GM23338 (cell line): ENCODE measurements around the gene FGFR3. TPM values are rescaled to one million over a fixed set of nuclear protein-coding genes. Genes with fewer than 3 reads are reported as not detected.

ENCODE experiments used
- ATAC-seq: fragments of 200-7000 bp; cut with Tn5 transposase; 3 replicates; pipeline ENCODE4 v1.9.1; 2020
- DNase-seq: peaks from one replicate; pipeline ENCODE4 v3.0.0-alpha.2; 2015; ENCODE audit warnings: low spot score
- H2AFZ ChIP-seq: fragments of 200-600 bp; sonication (generic); 2 replicates; pipeline ENCODE4 v1.8.0; 2016; ENCODE audit warnings: antibody characterized with exemption, mild to moderate bottlenecking, moderate library complexity
- H3F3A ChIP-seq: fragments of 200-600 bp; sonication (generic); replicated peaks from 2 replicates; pipeline ENCODE4 v1.8.0; 2017; ENCODE audit warnings: antibody characterized with exemption, mixed run types, low read depth
- H3K27ac ChIP-seq: fragments of 200-600 bp; sonication (generic); 2 replicates; pipeline ENCODE4 v1.6.1; 2016; ENCODE audit warnings: low read depth
- H3K27me3 ChIP-seq: fragments of 200-600 bp; sonication (generic); 2 replicates; pipeline ENCODE4 v1.8.0; 2016; ENCODE audit warnings: mild to moderate bottlenecking, mixed run types, moderate library complexity; ENCODE audit not compliant: insufficient read depth
- H3K36me3 ChIP-seq: fragments of 200-600 bp; sonication (generic); 2 replicates; pipeline ENCODE4 v1.8.0; 2016; ENCODE audit warnings: mild to moderate bottlenecking; ENCODE audit not compliant: insufficient read depth
- H3K4me1 ChIP-seq: fragments of 200-600 bp; sonication (generic); 2 replicates; pipeline ENCODE4 v1.8.0; 2016; ENCODE audit warnings: mild to moderate bottlenecking, moderate library complexity; ENCODE audit not compliant: insufficient read depth
- H3K4me2 ChIP-seq: fragments of 200-600 bp; sonication (generic); 2 replicates; pipeline ENCODE4 v1.7.1; 2017; ENCODE audit warnings: mixed run types
- H3K4me3 ChIP-seq: fragments of 200-600 bp; sonication (generic); 2 replicates; pipeline ENCODE4 v1.6.1; 2016; ENCODE audit warnings: mixed run types
- H3K79me2 ChIP-seq: fragments of 200-600 bp; sonication (generic); replicated peaks from 2 replicates; pipeline ENCODE4 v1.8.0; 2017; ENCODE audit warnings: mild to moderate bottlenecking; ENCODE audit not compliant: insufficient read depth
- H3K9me2 ChIP-seq: fragments of 200-600 bp; sonication (generic); 2 replicates; pipeline ENCODE4 v1.8.0; 2017; ENCODE audit not compliant: insufficient read depth
- H4K20me1 ChIP-seq: fragments of 200-600 bp; sonication (generic); replicated peaks from 2 replicates; pipeline ENCODE4 v1.8.0; 2017; ENCODE audit warnings: mild to moderate bottlenecking; ENCODE audit not compliant: insufficient read depth
- H3K27ac Mint-ChIP-seq: 2 replicates; pipeline ENCODE4 v1.8.0; 2020; ENCODE audit warnings: inconsistent platforms, mild to moderate bottlenecking, moderate library complexity, mixed read lengths
- H3K27me3 Mint-ChIP-seq: 3 replicates; pipeline ENCODE4 v1.8.0; 2022; ENCODE audit warnings: low read depth, mild to moderate bottlenecking, moderate library complexity, mixed read lengths, inconsistent platforms; ENCODE audit not compliant: insufficient read depth, poor library complexity
- H3K36me3 Mint-ChIP-seq: 3 replicates; pipeline ENCODE4 v1.8.0; 2021; ENCODE audit warnings: low read depth, mild to moderate bottlenecking, inconsistent platforms, moderate library complexity, mixed read lengths
- H3K4me1 Mint-ChIP-seq: 3 replicates; pipeline ENCODE4 v1.8.0; 2020; ENCODE audit warnings: mild to moderate bottlenecking, inconsistent platforms, mixed read lengths
- H3K4me3 Mint-ChIP-seq: 3 replicates; pipeline ENCODE4 v1.8.0; 2021; ENCODE audit warnings: moderate library complexity, mild to moderate bottlenecking, inconsistent platforms, mixed read lengths
- H3K9me3 Mint-ChIP-seq: 3 replicates; pipeline ENCODE4 v1.8.0; 2020; ENCODE audit warnings: moderate library complexity, mild to moderate bottlenecking, inconsistent platforms, mixed read lengths
- CREB1 ChIP-seq: fragments of 250-450 bp; sonication (Bioruptor Pico); IDR thresholded peaks from 2 replicates; pipeline ENCODE4 v1.5.0; 2020; ENCODE audit warnings: low read depth, mild to moderate bottlenecking, moderate library complexity
- EZH2 ChIP-seq: fragments of 200-600 bp; sonication (generic); IDR thresholded peaks from one replicate; pipeline ENCODE4 v1.8.0; 2017; ENCODE audit warnings: antibody characterized with exemption, mild to moderate bottlenecking, low read depth; ENCODE audit not compliant: unreplicated experiment
- EZH2phosphoT487 ChIP-seq: fragments of 200-600 bp; sonication (generic); IDR thresholded peaks from one replicate; pipeline ENCODE4 v1.8.1; 2018; ENCODE audit warnings: antibody characterized with exemption; ENCODE audit not compliant: unreplicated experiment
- JUNB ChIP-seq: IDR thresholded peaks from one replicate; pipeline ENCODE4 v1.6.1; 2016; ENCODE audit warnings: antibody characterized with exemption; ENCODE audit not compliant: unreplicated experiment
- NANOG ChIP-seq: IDR thresholded peaks from 2 replicates; pipeline ENCODE4 v1.6.1; 2016; ENCODE audit warnings: antibody characterized with exemption, borderline replicate concordance
- POLR2AphosphoS5 ChIP-seq: IDR thresholded peaks from 2 replicates; pipeline ENCODE4 v1.6.1; 2016; ENCODE audit warnings: antibody characterized with exemption, low read depth
- STAT1 ChIP-seq: IDR thresholded peaks from one replicate; pipeline ENCODE4 v1.6.1; 2016; ENCODE audit warnings: antibody characterized with exemption; ENCODE audit not compliant: unreplicated experiment
- ZNF114 ChIP-seq: fragments of 250-450 bp; sonication (Bioruptor Pico); IDR thresholded peaks from 2 replicates; pipeline ENCODE4 v1.5.0; 2020; ENCODE audit warnings: mild to moderate bottlenecking, moderate library complexity
- polyA plus RNA-seq: library from polyadenylated mRNA; unstranded; fragments of >200 nt; fragmentation: Nextera tagmentation; extraction: Ambion mirVana; gene quantifications from 2 replicates; pipeline ENCODE4 v1.2.1, GENCODE V29; 2016
- total RNA-seq: library from RNA; depleted of rRNA; stranded (reverse); fragments of >200 nt; shearing (Covaris generic); gene quantifications from 2 replicates; pipeline ENCODE4 v1.2.3, GENCODE V29; 2014
- TF ChIP-seq, protein P1 (sequence below): IDR thresholded peaks from 2 replicates; pipeline ENCODE4 v1.6.1; 2016; ENCODE audit warnings: antibody characterized with exemption
- TF ChIP-seq, protein P2 (sequence below): fragments of 250-450 bp; sonication (Bioruptor Pico); IDR thresholded peaks from 2 replicates; pipeline ENCODE4 v1.5.0; 2020; ENCODE audit warnings: mild to moderate bottlenecking, moderate library complexity
- TF ChIP-seq, protein P3 (sequence below): IDR thresholded peaks from one replicate; pipeline ENCODE4 v1.6.1; 2018; ENCODE audit warnings: antibody characterized with exemption; ENCODE audit not compliant: unreplicated experiment
- TF ChIP-seq, protein P4 (sequence below), 2 experiments: fragments of 200-600 bp in 1 of 2; sonication (generic) in 1 of 2; conservative IDR thresholded peaks; 2 replicates each; pipeline versions ENCODE4 v1.5.1 to v1.6.1; 2016 to 2017; ENCODE audit warnings: antibody characterized with exemption in 2 of 2, low read depth in 2 of 2, mild to moderate bottlenecking in 2 of 2, moderate library complexity in 1 of 2

Gene FGFR3
- total and polyA plus RNA-seq, 2 experiments from 2014 or later = 3.6 to 17.4 TPM

DNA sequence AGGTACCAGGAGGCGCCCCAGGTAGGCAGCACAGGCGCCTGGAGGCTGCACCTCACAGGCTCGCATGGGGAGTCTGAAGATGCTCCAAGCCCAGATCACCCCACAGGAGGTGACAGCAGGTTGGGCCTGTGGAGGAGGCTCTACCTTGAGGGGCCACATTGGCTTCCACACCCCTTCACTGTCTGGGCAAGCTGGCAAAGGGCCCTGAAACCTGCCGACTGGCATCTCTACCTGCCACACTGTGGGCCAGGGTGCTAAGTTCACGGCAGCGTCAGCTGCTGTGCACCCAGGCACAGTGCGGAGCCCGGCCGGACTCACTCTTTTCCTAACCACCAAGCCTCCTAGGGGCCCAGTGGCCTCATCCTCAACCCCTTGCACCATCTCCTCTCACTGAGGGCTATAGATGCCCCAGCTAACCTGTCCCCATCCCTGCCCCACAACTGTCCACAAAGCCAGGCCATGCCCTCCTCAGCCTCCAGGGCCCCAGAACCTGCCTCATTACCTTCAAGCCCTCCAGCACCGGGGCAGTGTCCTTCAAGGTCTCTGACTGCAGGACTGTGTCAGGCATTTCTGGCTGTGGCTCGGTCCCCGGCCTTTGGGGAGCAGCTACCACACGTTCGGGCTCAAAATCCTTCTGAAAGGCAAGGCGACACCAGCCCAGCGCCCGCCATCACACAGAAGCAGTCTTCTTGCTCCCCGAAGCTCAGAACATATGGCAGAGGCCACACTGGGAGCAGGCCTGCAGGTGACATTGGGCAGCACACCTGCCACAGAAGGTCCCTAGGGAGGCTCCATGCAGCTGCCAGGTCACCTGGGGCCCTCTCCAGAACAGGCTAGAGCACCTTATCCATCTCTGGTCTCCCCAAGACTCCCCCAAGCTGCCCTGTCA is 28.8 kb downstream of the FGFR3 start:
- H3K27me3 ChIP-seq = no peaks in the 10 kb centered on the region
- no peaks in the 10 kb centered on the region for H3K9me2 ChIP-seq
- no peak overlapping the region for H3K4me3 Mint-ChIP-seq
- H3K4me1 Mint-ChIP-seq = no peaks in the 10 kb centered on the region
- H3K27ac Mint-ChIP-seq = no peak overlapping the region
- H4K20me1 ChIP-seq = peaks cover 10% of the 10 kb centered on the region
- no peak for DNase-seq
- ATAC-seq = no peak
- H3K4me3 ChIP-seq = no peak overlapping the region
- TF ChIP-seq ZNF114 (CRISPR knock-in tag) = no peak
- TF ChIP-seq, protein P1, sequence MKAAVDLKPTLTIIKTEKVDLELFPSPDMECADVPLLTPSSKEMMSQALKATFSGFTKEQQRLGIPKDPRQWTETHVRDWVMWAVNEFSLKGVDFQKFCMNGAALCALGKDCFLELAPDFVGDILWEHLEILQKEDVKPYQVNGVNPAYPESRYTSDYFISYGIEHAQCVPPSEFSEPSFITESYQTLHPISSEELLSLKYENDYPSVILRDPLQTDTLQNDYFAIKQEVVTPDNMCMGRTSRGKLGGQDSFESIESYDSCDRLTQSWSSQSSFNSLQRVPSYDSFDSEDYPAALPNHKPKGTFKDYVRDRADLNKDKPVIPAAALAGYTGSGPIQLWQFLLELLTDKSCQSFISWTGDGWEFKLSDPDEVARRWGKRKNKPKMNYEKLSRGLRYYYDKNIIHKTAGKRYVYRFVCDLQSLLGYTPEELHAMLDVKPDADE = no peak
- no peak for TF ChIP-seq POLR2AphosphoS5
- TF ChIP-seq CREB1 = no peak
- no peak for TF ChIP-seq JUNB
- TF ChIP-seq, protein P2, sequence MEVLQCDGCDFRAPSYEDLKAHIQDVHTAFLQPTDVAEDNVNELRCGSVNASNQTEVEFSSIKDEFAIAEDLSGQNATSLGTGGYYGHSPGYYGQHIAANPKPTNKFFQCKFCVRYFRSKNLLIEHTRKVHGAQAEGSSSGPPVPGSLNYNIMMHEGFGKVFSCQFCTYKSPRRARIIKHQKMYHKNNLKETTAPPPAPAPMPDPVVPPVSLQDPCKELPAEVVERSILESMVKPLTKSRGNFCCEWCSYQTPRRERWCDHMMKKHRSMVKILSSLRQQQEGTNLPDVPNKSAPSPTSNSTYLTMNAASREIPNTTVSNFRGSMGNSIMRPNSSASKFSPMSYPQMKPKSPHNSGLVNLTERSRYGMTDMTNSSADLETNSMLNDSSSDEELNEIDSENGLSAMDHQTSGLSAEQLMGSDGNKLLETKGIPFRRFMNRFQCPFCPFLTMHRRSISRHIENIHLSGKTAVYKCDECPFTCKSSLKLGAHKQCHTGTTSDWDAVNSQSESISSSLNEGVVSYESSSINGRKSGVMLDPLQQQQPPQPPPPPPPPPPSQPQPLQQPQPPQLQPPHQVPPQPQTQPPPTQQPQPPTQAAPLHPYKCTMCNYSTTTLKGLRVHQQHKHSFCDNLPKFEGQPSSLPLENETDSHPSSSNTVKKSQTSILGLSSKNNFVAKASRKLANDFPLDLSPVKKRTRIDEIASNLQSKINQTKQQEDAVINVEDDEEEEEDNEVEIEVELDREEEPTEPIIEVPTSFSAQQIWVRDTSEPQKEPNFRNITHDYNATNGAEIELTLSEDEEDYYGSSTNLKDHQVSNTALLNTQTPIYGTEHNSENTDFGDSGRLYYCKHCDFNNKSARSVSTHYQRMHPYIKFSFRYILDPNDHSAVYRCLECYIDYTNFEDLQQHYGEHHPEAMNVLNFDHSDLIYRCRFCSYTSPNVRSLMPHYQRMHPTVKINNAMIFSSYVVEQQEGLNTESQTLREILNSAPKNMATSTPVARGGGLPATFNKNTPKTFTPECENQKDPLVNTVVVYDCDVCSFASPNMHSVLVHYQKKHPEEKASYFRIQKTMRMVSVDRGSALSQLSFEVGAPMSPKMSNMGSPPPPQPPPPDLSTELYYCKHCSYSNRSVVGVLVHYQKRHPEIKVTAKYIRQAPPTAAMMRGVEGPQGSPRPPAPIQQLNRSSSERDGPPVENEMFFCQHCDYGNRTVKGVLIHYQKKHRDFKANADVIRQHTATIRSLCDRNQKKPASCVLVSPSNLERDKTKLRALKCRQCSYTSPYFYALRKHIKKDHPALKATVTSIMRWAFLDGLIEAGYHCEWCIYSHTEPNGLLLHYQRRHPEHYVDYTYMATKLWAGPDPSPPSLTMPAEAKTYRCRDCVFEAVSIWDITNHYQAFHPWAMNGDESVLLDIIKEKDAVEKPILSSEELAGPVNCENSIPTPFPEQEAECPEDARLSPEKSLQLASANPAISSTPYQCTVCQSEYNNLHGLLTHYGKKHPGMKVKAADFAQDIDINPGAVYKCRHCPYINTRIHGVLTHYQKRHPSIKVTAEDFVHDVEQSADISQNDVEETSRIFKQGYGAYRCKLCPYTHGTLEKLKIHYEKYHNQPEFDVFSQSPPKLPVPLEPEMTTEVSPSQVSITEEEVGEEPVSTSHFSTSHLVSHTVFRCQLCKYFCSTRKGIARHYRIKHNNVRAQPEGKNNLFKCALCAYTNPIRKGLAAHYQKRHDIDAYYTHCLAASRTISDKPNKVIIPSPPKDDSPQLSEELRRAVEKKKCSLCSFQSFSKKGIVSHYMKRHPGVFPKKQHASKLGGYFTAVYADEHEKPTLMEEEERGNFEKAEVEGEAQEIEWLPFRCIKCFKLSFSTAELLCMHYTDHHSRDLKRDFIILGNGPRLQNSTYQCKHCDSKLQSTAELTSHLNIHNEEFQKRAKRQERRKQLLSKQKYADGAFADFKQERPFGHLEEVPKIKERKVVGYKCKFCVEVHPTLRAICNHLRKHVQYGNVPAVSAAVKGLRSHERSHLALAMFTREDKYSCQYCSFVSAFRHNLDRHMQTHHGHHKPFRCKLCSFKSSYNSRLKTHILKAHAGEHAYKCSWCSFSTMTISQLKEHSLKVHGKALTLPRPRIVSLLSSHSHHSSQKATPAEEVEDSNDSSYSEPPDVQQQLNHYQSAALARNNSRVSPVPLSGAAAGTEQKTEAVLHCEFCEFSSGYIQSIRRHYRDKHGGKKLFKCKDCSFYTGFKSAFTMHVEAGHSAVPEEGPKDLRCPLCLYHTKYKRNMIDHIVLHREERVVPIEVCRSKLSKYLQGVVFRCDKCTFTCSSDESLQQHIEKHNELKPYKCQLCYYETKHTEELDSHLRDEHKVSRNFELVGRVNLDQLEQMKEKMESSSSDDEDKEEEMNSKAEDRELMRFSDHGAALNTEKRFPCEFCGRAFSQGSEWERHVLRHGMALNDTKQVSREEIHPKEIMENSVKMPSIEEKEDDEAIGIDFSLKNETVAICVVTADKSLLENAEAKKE (CRISPR knock-in tag) = no peak
- no peak for TF ChIP-seq EZH2
- TF ChIP-seq, protein P3, sequence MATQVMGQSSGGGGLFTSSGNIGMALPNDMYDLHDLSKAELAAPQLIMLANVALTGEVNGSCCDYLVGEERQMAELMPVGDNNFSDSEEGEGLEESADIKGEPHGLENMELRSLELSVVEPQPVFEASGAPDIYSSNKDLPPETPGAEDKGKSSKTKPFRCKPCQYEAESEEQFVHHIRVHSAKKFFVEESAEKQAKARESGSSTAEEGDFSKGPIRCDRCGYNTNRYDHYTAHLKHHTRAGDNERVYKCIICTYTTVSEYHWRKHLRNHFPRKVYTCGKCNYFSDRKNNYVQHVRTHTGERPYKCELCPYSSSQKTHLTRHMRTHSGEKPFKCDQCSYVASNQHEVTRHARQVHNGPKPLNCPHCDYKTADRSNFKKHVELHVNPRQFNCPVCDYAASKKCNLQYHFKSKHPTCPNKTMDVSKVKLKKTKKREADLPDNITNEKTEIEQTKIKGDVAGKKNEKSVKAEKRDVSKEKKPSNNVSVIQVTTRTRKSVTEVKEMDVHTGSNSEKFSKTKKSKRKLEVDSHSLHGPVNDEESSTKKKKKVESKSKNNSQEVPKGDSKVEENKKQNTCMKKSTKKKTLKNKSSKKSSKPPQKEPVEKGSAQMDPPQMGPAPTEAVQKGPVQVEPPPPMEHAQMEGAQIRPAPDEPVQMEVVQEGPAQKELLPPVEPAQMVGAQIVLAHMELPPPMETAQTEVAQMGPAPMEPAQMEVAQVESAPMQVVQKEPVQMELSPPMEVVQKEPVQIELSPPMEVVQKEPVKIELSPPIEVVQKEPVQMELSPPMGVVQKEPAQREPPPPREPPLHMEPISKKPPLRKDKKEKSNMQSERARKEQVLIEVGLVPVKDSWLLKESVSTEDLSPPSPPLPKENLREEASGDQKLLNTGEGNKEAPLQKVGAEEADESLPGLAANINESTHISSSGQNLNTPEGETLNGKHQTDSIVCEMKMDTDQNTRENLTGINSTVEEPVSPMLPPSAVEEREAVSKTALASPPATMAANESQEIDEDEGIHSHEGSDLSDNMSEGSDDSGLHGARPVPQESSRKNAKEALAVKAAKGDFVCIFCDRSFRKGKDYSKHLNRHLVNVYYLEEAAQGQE = no peak
- no peak for TF ChIP-seq NANOG
- no peak for TF ChIP-seq EZH2phosphoT487
- TF ChIP-seq, protein P4, sequence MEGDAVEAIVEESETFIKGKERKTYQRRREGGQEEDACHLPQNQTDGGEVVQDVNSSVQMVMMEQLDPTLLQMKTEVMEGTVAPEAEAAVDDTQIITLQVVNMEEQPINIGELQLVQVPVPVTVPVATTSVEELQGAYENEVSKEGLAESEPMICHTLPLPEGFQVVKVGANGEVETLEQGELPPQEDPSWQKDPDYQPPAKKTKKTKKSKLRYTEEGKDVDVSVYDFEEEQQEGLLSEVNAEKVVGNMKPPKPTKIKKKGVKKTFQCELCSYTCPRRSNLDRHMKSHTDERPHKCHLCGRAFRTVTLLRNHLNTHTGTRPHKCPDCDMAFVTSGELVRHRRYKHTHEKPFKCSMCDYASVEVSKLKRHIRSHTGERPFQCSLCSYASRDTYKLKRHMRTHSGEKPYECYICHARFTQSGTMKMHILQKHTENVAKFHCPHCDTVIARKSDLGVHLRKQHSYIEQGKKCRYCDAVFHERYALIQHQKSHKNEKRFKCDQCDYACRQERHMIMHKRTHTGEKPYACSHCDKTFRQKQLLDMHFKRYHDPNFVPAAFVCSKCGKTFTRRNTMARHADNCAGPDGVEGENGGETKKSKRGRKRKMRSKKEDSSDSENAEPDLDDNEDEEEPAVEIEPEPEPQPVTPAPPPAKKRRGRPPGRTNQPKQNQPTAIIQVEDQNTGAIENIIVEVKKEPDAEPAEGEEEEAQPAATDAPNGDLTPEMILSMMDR (conservative IDR thresholded peaks at IDR 0.05; ENCODE audit: low read depth in 2 of 2) = no peak
- no peak for TF ChIP-seq STAT1
- H3K27me3 Mint-ChIP-seq = peaks cover 9% of the 10 kb centered on the region
- no peaks in the 10 kb centered on the region for H3K79me2 ChIP-seq
- H3K36me3 ChIP-seq = peaks cover 24% of the 10 kb centered on the region
- no peak overlapping the region for H3K4me2 ChIP-seq
- no peaks in the 10 kb centered on the region for H3F3A ChIP-seq
- H3K27ac ChIP-seq = no peak overlapping the region
- H3K4me1 ChIP-seq = no peaks in the 10 kb centered on the region
- H2AFZ ChIP-seq = no peak overlapping the region
- H3K9me3 Mint-ChIP-seq = peaks cover 2% of the 10 kb centered on the region; the same call in 2 of the 3 replicates
- peaks cover 64% of the 10 kb centered on the region for H3K36me3 Mint-ChIP-seq
